ENCODE data around the gene GIMAP1.
A peak's percentile ranks its signal among the peaks of the same experiment; 100 is the strongest.

GIMAP1 gene

DNA sequence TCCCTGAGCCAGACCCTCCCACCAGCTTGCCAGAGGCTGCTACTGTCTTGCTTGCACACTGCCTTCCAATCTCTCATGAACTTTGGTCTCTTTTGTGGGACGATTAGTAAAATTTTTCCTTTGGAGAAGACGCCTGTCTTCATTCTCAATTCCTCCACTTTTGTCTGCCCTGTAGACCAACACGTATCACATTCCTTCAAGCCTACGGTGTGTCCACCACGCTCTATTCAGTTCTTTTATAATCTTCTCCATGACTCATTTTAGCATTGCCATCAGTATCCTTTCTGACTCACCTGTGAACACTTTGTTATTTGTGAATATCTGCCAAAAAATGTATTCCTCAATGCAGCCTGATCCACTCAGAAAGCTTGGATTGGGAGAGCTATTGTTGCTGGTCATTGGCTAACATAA is 22.2 kb downstream of the GIMAP1 start:
- no peak for DNase-seq
- TF ChIP-seq, protein P1, sequence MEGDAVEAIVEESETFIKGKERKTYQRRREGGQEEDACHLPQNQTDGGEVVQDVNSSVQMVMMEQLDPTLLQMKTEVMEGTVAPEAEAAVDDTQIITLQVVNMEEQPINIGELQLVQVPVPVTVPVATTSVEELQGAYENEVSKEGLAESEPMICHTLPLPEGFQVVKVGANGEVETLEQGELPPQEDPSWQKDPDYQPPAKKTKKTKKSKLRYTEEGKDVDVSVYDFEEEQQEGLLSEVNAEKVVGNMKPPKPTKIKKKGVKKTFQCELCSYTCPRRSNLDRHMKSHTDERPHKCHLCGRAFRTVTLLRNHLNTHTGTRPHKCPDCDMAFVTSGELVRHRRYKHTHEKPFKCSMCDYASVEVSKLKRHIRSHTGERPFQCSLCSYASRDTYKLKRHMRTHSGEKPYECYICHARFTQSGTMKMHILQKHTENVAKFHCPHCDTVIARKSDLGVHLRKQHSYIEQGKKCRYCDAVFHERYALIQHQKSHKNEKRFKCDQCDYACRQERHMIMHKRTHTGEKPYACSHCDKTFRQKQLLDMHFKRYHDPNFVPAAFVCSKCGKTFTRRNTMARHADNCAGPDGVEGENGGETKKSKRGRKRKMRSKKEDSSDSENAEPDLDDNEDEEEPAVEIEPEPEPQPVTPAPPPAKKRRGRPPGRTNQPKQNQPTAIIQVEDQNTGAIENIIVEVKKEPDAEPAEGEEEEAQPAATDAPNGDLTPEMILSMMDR (IDR thresholded peaks at IDR 0.05) = no peak
- Histone ChIP-seq H3K4me1 (no peaks in the 10 kb centered on the region), H3K27ac (no peak overlapping the region), H3K36me3 (peaks cover 0 to 11% (median 0%) of the 10 kb centered on the region in 3 donors), H3K27me3 (no peaks in the 10 kb centered on the region), H3K4me3 (peak overlapping the region; percentile 36 to 42), H3K9me3 (no peaks in the 10 kb centered on the region)
- intact Hi-C loops (cut with DNase I; ENCODE audit: low total_unique reads) = no loop called here

DNA sequence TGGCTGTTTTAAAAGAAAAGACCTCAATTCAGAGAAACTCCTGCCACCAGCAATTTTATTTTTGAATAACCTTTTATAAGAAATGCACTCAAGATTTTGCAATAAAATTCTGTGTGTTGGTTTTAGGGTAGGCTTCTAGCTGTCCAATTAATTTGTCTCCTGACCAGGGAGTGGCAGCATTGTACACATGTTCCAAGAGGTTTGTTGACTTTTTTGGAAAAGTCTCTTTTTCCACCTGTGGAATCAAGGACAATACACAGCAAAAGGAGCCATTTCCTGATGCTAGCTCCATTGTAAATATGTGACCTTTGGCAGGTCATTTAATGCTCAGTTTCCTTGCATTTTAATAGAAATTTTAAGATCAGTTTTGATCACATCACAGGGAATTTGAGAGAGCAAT is 22.6 kb downstream of the GIMAP1 start:
- H3K4me1 ChIP-seq = no peaks in the 10 kb centered on the region
- no peaks in the 10 kb centered on the region for H3K9me3 ChIP-seq
- H3K27me3 ChIP-seq = no peaks in the 10 kb centered on the region
- peak overlapping the region; percentile 36 to 42 for H3K4me3 ChIP-seq
- intact Hi-C loops (cut with DNase I; ENCODE audit: low total_unique reads) = no loop called here
- no peak for DNase-seq
- peaks cover 0 to 11% (median 0%) of the 10 kb centered on the region in 3 donors for H3K36me3 ChIP-seq
- H3K27ac ChIP-seq = no peak overlapping the region
- TF ChIP-seq, protein P1 (IDR thresholded peaks at IDR 0.05) = no peak

DNA sequence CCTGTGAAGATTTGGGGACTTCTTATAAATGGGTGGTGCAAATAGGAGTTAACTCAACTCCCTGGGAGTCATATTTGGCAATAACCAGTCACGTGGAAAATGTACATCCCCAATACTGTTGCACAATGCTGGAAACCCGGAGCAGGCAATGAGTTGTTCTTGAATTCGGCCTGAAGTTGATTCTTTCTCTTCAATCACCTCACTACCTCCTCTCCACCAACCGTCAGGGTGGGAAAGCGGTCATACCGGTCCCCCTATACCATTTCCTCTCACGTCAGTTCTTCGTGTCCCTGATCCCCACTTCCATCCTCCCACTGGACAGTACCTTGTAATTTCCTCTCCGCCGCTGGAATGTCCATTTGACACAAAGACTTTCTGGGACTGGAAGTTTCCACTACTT is 23.6 kb downstream of the GIMAP1 start:
- no peaks in the 10 kb centered on the region for H3K27me3 ChIP-seq
- no peak overlapping the region for H3K27ac ChIP-seq
- DNase-seq = no peak
- H3K4me3 ChIP-seq = peak overlapping the region; percentile 36 to 42
- peaks cover 0 to 11% (median 0%) of the 10 kb centered on the region in 3 donors for H3K36me3 ChIP-seq
- TF ChIP-seq, protein P1 (IDR thresholded peaks at IDR 0.05) = no peak
- intact Hi-C loops (cut with DNase I; ENCODE audit: low total_unique reads) = no loop called here
- no peaks in the 10 kb centered on the region for H3K4me1 ChIP-seq
- H3K9me3 ChIP-seq = no peaks in the 10 kb centered on the region

DNA sequence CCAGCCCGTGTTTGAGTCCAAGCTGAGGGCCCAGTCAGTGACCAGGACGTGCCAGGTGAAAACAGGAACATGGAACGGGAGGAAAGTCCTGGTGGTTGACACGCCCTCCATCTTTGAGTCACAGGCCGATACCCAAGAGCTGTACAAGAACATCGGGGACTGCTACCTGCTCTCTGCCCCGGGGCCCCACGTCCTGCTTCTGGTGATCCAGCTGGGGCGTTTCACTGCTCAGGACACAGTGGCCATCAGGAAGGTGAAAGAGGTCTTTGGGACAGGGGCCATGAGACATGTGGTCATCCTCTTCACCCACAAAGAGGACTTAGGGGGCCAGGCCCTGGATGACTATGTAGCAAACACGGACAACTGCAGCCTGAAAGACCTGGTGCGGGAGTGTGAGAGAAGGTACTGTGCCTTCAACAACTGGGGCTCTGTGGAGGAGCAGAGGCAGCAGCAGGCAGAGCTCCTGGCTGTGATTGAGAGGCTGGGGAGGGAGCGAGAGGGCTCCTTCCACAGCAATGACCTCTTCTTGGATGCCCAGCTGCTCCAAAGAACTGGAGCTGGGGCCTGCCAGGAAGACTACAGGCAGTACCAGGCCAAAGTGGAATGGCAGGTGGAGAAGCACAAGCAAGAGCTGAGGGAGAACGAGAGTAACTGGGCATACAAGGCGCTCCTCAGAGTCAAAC is 26.0 kb downstream of the GIMAP1 start:
- H3K4me3 ChIP-seq = no peak overlapping the region
- intact Hi-C loops (cut with DNase I; ENCODE audit: low total_unique reads) = no loop called here

DNA sequence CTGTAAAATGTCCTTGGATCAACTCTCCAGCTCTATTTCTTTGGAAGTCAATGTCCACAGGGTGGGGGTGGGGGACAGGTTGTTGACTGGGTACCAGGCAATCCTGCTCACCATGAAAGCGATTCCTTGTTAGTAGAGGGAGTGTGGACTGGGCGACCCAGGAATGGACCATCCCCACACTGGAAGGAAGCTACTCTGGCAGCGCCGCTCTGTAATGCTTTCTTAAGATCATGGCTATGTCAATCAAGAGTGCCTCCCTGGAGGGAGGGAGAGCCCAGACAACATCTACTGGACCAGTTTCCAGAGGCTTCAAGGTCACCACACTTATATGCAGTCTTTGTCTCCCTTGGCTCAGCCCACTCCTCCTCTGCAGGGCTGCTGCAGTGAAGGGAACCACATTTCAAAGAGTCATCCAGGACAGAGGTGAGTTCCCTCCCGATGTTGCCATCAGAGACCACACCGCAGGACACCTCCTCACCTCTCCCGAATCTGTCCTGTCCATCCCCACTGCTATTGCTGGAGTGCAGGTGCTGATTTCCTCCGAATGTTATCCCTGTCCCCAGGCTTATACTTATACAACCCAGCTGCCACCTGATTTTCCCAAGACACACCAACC is 27.7 kb downstream of the GIMAP1 start:
- H3K27ac ChIP-seq = no peak overlapping the region
- no peak for DNase-seq
- H3K9me3 ChIP-seq = no peaks in the 10 kb centered on the region
- peaks cover 0 to 11% (median 0%) of the 10 kb centered on the region in 3 donors for H3K36me3 ChIP-seq
- no peaks in the 10 kb centered on the region for H3K4me1 ChIP-seq
- TF ChIP-seq, protein P1 (IDR thresholded peaks at IDR 0.05) = no peak
- intact Hi-C loops (cut with DNase I; ENCODE audit: low total_unique reads) = no loop called here
- H3K4me3 ChIP-seq = no peak overlapping the region
- no peaks in the 10 kb centered on the region for H3K27me3 ChIP-seq

More for the DNA sequence above, 26.0 kb downstream of the GIMAP1 start:
- Histone ChIP-seq H3K4me1 (no peaks in the 10 kb centered on the region), H3K36me3 (peaks cover 0 to 11% (median 0%) of the 10 kb centered on the region in 3 donors), H3K27me3 (no peaks in the 10 kb centered on the region), H3K9me3 (no peaks in the 10 kb centered on the region), H3K27ac (no peak overlapping the region)
- DNase-seq = no peak
- TF ChIP-seq, protein P1 (IDR thresholded peaks at IDR 0.05) = no peak

All from tibial artery (tissue), 4 donors.